ENCODE data around the gene CARD10.

The CARD10 gene

DNA sequence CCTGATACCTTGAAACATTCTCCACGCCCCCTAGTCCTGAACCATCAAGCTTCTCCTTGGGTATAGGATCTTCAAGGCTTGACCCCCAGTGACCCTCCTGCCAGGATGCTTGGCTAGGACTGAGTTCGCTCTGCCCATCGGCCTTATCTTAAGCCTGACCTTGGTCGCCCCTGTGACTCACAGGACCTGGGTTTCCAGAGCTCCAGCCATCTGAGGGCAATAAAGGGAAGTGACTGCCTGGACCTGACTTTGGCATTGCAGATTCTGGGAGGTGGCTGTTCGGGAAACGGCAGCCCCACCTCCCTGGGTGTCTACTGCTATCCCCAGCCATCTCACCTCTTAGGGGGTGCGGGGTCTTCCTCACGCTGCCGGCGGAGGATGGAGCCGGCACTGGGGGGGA is 15.4 kb downstream of the CARD10 start:
- no peak for DNase-seq (ENCODE audit: low spot score)

DNA sequence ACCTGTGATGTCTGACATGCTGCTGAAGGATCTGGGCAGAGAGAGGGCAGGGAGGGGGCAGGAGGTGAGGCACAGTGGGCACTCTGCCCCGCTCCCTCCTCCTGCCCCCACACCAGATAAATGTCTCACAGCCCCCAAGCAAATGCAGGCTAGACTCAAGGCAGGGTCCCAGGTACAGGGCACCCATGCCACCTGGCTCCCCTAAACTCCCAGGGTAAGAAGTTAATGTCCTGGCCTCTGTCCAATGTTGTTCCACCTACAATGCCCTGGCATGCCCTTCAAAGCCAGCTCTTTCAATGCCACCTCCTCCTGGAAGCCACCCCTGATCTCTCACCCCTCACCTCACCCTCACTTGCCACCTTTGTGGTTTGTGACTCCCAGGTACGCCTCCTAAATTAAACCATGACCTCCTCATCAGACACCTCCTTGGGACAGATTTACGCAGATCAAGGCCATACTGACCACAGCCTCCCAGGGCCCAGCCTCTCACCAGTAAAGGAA is 16.0 kb downstream of the CARD10 start:
- no peak for DNase-seq (ENCODE audit: low spot score)

DNA sequence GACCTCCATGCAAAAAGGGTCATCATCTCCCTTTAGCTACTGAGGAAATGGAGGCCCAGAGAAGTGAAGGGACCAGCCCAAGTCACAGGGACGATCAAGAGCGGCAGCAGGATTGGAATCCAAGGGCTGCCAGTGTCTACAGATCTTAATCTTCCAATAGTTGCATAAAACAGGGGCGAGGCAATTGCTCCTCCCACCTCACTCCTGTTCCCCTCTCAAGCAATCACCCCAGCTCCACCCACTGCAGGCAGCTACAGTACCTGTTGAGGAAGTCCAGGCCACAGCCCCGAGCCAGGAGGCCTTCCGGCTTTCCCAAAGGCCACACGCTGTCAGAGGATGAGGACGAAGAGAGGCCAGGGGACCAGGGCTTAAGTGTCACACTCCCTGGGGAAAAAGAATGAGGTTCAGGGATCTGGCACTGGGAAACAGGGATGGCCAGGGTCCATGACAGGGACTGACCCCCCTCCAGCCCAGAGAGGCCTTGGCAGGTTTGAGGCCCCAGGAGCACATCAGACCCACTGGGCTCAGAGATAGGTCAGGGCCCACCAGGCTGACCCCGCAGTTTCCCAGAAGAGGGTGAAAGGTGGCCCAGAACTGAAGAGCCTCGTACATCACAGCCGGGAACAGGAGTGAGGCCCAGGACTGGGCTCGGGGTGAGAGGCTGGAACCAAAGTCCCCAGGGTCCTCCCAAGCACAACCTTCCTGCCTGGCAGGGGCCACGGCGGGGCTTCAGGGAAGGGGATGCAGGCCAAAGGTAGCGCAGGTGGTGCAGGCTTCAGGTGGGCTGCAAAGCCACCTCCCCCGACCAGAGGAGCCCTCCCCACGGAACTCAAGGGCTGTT is 16.7 kb downstream of the CARD10 start:
- no peak for DNase-seq (ENCODE audit: low spot score)

DNA sequence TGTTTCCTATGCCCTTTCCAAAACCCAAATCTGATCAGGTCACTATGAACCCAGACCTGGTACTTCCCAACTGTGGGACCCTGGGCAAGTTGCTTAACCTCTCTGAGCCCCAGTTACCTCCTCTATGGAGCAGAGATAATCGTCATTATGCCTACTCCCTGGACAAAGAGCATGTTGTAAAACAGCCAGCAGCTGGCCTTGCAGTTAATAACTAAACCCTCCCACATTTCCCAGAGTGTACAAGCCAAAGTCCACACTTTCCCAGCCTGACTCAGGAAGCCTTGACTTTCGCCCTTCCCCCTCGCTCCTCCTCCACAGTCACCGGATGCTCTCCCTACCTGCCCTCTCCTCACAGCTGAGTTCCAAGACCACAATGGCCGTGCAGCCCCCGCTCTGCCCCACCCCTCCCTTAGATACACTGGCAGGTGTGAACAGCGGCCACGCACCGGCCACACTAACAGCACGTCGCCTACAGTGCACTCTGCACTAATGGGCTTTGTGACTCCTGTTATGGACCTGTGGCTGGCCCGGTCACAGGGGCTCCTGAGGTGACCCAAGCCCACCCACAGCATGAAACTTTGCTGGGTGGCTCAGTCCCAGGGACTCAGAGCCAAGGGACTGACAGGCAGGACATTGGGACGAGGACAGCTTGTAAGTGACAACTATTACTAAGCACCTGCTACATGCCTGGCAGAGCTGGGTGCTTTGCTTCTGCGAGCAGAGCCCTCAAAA is 17.4 kb downstream of the CARD10 start:
- DNase-seq (ENCODE audit: low spot score), result no peak

DNA sequence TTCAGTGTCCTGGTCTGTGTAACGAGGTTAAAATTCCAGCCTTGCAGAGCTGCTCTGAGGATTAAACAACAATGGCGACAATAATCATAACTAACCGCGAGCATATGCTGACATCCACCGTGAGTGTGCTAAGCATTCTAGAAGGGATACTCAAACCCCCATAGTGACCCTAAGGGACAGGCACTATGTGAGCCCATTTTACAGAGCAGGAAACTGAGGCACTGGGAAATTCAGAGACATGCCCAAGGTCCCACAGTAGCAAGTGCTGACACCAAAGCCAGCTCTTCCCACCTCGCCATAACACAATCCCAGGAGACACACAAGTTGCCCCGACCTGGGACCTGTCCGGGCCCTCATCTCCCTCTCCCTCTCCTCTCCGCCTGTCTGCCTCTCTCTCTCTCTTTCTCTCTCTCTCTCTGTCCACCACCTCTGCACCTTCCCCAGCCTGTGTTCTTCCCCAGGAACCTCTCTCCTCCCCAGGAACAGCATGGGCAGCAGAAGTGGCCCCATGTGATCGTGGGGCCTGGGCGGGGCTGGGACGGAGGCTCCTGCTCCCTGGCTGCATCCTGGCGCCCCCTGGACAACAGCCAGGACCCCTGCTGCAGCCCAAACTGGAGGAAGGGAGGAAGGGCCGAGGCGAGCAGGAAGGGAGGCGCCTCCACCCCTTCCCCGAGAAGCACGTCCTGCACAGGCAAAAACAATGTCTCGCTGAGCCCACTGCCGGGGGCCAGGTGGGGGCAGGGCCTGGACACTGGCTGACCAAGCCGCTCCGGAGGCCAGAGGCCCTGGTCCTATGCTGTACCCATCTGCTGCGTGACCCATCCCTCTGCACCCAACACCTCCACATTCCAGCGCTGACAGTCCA is 18.2 kb downstream of the CARD10 start:
- no peak for DNase-seq (ENCODE audit: low spot score)

DNA sequence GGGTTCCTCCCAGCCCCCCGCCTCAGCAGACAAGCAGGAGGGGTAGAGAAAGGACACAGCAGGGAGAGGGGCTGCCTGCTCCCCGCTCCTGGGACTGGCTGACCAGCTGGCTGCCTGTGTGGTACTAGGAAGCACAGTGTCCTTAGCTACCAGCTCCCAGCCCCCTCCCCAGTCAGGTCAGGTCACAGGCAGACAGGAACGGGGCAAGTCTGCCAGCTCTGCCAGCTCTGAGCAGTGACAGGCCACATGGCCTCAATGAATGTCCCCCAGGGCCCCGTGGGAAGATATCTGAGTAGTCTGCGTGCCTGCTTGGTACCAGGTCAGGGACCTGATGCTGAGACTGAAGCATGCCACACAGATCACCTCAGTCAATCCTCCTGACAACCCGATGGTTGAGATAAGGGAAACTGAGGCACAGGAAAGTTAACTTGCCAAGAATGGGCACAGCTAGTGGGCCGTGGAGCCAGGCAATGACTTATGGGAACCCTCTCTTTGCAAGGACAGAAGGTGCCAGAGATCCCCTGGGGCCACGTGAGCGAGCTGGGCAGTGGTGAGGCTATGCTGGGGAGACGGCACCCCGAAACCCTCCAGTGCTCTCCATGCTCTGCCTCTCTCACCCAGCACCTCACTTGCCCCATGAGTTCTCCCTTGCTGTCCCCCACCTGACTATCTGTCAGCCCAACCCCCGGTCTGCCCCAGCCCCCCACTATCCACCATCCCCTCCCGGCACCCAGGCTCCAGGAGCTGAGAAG is 19.2 kb downstream of the CARD10 start:
- no peak for DNase-seq (ENCODE audit: low spot score)

DNA sequence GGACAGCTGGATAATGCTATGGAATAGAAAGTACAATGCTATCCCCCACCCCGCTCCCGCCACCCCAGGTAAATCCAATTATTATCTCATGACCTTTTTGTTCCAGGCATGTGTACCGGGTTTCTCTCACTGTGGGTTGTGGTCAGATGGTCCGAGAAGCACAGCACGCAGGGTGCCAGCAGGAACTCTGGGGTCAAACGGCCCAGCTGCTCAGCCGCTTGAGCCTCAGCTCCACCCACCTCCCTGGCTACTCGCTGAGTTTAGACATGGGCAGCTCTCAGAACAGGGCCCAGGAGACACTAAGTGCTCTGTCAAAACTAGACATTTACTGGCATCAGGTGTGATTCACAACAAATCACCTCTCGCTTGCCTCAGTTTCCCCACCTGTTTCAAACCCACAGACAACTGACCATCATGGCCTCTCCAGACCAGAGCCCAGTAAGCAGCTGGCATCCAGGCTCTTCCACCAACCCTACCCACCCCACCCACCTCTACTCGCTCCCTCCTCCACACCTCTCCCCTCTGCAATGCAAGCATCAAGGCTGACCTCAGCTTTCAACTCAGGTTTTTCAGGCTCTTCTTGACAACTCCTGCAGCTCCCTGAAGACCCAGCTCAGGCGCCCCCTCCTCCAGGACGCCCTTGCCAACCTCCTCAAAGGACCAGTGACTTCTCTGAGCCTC is 20.0 kb downstream of the CARD10 start:
- no peak for DNase-seq (ENCODE audit: low spot score)

DNA sequence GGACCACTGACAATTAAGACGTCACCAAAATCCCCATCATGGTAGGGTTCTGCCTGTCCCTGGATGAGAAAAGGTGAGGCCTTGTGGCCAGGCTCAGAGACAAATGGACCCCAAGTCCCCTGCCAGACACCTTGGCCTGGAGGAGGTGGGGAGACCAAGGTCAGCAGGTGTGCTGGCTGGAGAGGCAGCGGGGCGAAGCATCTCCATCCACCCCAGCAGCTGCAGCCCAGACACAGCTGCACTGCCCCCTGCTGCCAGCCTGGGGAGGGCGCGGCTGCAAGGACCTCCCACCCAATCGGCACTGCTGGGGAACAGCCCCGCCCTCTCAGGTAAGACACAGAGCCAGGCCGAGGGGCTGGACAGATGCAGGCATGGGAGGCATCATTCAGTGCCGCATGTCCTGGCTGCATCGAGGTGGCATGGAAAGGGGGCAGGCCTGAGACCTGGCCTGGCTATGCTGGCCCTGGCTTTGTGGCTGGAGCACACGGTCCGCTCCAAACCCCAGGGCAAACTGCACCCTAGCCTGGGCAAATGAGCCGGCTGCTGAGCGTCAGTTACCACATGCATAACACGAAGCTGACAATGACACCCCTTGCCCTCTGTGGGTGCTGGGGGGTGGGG is 20.8 kb downstream of the CARD10 start:
- DNase-seq (ENCODE audit: low spot score), result no peak

DNA sequence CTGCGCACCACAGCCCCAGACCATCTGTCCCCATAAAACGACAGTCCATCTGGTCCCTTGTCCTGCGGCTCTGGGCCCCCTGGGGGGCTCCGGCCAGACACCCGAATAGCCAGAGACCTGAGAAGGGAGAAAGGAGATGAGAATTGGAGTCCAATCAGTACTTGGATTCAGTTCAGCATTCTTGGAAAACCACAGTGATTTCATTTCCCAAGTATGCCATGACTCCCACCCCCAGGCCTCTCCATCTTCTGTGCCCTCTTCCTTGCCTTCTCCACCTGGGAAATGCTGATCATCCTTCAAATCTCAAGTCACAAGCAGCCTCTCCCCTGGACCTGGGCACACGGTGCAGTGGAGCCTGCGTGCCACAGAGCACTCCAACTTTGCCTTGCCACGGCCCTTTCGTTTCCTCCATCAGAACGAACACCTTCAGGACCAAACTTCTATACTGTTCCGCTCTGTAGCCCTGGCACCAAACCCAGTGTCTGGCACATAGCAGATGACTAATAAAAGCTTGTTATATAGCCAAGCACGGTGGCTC is 22.1 kb downstream of the CARD10 start:
- no peak for DNase-seq (ENCODE audit: low spot score)

DNA sequence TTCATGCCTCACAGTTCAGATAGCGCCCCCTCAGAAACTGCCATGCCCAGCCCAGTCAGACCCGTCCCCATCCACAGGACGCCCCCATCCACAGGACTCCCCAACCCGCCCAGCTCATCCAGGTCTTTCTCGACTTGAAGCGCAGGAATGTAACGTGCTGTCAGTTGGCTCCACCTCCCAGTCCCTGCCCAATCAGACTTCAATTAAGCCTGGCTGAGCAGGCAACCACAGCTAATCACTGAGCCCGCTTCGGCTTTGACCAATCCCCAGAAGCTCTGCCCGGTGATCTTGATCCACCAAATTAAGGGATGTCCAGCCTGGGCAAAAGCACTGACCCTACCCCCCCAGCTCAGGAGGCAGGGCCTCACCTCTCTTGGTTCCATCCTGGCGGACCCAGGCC is 22.6 kb downstream of the CARD10 start:
- DNase-seq (ENCODE audit: low spot score), result no peak

DNA sequence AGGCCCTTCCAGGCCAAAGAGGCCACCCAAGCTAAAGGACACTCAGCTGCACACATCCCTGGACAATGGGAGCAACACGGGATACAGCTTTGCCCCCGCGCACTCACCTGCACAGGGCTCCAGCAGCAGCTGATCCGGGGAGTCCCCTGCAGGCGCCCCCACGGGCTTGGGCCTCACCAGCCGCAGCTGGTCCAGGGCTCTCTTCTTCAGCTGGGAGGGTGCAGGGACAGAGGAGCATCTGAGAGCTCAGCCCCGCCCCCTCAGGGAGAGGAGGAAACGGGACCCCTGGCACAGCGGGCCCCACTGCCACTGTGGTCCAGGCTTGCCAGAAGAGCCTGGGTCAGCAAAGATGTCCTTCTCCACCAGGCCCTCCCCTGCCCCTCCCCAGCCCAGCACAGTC is 25.2 kb downstream of the CARD10 start:
- DNase-seq (ENCODE audit: low spot score), result no peak

DNA sequence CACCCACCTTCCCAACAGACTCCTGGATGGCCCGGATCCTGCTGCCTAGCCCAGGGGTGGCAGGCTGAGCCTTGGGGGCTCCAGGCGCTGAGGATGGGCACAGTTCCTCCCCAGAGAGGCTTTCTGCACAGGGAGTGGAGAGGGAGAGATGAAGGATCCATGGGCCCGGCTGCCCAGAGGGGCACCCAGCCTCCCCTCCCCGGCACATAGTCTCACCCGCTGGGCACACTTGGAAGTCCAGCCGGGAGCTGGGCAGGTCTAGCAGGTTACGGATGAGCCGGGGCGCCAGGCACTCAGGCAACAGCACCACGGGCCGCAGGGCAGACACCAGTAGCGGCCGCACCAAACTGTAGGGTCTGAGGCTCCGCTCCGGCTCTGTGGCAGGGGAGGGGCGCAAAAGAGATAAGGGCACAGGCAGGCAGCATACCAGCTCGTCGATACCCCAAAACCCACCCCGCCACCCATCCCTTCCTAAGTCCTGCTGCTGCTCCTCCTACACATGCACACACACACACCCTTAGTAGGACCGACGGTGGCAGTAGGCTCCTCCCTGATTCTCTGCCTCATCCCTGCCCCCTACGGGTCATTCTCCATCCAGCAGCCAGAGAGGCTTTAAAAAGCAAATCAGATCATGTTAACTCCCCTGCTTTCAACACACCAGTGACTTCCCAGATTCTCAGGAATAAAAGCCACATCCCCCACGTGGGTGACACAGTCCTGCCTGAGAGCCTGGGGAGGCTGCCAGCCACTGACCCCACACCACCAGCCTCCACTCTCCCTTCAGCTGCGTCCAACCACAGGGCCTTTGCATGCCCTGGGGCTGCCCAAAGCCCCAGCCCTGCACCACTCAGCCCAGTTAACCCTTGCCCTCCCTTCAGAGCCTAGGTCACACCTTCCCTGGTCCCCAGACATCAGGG is 26.5 kb downstream of the CARD10 start:
- DNase-seq (ENCODE audit: low spot score), result no peak

DNA sequence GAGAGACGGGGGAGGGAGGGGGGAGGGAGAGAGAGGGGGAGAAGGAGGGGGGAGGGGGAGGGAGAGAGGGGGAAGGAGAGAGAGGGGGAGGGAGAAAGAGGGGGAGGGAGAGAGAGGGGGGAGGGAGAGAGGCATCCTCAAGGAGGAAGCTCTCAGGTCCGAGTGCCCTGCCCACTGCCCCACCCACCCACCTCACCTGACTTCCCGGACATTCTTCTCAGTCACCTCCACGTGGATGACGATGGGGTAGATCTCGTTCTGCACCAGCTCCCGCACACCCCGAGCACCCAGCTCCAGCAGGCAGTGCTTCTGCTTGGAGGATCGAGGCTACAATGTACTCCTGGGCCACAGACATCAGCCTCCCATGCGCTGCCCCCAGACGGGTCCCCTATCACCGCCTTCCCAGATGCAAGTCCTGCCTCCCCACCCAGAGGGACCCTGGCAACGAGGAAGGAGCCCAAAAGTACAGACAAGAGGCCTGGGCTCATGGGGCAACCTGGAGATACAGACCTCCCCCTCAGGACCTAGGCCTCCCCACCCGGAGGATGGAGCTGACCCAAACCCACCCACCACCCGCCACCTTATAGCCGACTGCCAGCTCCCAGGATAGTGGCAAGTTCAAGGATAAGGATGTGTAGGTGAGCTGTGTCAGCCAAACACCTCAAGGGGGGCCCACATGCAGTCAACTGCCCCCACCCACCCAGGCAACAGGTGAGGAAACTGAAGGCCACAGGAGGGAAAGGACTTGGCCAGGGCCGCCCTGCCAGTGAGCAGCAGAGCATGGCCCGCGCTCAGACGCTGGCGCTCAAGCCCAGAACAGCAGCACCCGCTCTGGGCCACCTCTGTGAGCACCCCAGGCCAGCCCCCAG is 27.4 kb downstream of the CARD10 start:
- DNase-seq (ENCODE audit: low spot score), result no peak

DNA sequence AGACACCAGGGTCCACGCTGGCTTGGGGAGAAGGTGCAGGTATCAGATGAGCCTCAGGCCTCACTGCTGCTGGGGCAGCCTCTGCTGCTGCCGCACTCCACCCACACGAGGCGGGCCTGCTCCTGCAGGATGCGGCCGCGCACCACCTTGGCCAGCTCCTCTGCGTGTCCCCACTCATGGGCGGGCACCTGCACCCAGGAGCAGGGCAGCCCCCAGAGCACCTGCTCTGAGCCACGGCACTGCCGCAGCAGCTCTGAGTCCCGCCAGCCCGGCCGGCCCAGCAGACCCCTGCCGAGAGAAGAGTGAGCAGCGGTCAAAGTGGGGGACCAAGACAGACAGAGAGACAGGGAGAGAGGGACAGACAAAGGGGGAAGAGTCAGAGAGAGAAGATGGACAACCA is 28.1 kb downstream of the CARD10 start:
- no peak for DNase-seq (ENCODE audit: low spot score)

DNA sequence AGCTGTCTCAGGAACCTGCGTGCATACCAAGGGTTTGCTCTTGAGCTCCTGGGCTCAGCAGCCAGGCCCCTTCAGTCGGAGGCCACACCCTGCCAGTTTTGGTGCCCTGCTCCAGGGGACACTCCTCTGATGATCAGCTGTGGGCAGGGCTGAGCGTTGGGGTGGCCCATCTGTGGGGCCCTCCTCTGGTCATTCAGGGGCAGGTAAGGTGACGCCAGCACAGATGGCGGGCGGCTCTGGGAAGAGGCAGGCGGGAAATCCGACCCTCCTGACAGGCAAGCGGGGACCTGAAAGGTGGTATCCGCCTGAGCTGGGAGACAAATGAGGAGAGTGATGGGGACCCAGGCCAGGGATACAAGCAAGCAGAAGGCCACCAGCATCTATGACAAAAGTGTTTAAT is 29.2 kb downstream of the CARD10 start:
- no peak for DNase-seq (ENCODE audit: low spot score)

DNA sequence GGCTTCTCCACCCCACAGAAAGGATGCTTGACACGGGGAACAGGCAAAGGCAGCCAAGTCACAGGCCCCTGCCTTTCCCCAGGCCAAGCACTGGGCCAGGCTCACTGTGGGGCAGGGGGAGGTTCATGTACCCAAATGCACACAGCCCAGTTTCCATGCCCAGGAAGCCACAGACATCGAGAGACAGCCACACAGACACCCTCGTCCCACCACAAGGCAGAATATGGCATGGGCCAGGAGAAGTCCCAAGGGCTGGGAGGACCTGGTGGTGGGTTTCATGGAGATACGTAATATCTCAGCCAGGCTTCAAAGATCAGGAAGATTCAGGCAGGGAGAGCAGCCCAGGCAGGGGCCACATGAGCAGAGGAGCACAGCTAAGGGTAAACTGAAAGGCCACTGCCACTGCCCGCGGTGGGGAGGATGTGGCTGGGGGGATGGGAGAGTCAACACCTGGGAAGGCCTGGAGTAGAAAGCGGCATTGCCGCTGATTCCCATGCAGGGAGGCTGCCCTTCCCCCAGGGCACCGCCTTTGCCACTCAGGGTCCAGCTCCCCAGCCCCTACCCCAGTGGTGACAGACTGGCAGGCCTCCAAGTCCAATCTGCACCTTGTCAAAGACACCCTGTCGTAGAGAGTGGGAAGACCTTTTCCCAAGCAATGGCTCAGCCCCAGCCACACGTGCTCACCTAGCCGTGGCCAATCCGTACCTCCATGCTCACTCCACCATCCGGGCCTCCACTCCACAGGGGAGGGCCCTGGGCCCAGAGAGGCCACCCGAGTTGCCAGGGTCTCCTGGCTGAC is 30.7 kb downstream of the CARD10 start:
- no peak for DNase-seq (ENCODE audit: low spot score)

DNA sequence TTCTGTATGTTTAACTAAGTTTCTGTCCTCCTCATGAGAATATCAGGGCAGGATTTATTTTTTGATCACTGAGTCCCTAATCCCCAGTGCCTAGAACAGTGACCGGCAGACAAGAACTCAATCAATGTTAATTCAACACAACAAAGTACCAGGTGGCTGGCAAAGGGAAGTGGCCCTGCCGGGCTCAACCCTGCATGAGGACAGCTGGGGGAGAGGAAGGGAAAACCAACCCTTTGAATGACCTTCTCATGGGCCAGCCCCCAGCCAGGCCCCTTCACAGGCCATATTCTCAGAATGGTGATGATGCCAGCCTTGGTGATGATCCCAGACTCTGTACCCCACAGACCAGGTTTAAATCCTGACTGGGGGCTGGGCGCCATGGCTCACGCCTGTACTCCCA is 31.6 kb downstream of the CARD10 start:
- no peak for DNase-seq (ENCODE audit: low spot score)
